ENCODE measurements around the gene KCNJ9.

KCNJ9 gene

DNA sequence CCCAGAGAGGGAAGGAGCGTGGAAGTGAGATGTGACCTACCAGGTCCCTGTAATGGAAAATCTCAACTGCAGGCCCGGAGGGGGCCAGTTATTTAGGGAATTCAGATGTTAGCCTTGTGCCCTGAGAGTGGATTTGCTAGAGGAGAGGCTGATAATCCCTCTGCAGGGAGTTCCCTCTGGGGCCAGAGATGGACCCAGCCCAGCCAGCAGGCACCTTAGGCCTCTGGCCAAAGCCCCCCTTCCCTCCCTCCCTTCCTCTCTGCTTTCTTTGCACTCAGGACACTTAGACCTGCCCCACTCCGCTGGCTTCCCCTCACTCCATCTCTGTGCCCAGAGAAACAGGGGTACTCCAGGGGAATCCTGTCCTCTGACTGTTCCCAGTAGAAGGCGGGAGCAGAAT is 32.7 kb downstream of the KCNJ9 start:
- ChIA-PET POLR2A (no interaction called here), CTCF (interaction anchor here (0.6 to 1.3 kb wide), 2 partner anchors 17 to 138 kb away, joined by 3 read pairs; no protein-coding TSS in a partner anchor)
- TF ChIP-seq BHLHE40 (IDR thresholded peaks at IDR 0.05; ENCODE audit: borderline replicate concordance), result no peak
- TF ChIP-seq ARNT (IDR thresholded peaks at IDR 0.05), result no peak
- TF ChIP-seq FOXA1 (IDR thresholded peaks at IDR 0.05), result no peak
- TF ChIP-seq ZNF384 (IDR thresholded peaks at IDR 0.05), result no peak
- TF ChIP-seq TARDBP (IDR thresholded peaks at IDR 0.05), result no peak
- TF ChIP-seq CTBP1 (IDR thresholded peaks at IDR 0.05; ENCODE audit: borderline replicate concordance), result no peak
- DNase-seq (ENCODE audit: extremely low spot score), result no peak

- ChIA-PET CTCF (no interaction called here), POLR2A (no interaction called here)
- TF ChIP-seq FOXM1 (IDR thresholded peaks at IDR 0.05; ENCODE audit: borderline replicate concordance) (no peak), SUZ12 (IDR thresholded peaks at IDR 0.05) (no peak), TARDBP (IDR thresholded peaks at IDR 0.05) (no peak), ARNT (IDR thresholded peaks at IDR 0.05) (no peak), BHLHE40 (IDR thresholded peaks at IDR 0.05; ENCODE audit: borderline replicate concordance) (no peak)
- no peak for DNase-seq (ENCODE audit: extremely low spot score)
These were observed 34.4 kb downstream of the KCNJ9 start, which contains the start of gene ATP1A2 for GRCh38 chr1:160115545-160116282. ATP1A2 (plus strand) TSS chr1:160115759; CDS start chr1:160115862, 103 bp downstream.

- POLR2A ChIA-PET, result no interaction called here
- DNase-seq (ENCODE audit: extremely low spot score), result no peak
- TF ChIP-seq CTBP1 (IDR thresholded peaks at IDR 0.05; ENCODE audit: borderline replicate concordance) (no peak), HDGF (IDR thresholded peaks at IDR 0.05; ENCODE audit: borderline replicate concordance) (no peak), FOXA1 (IDR thresholded peaks at IDR 0.05) (no peak), ARNT (IDR thresholded peaks at IDR 0.05) (no peak)
- CTCF ChIA-PET, result interaction anchor here (0.9 to 1.3 kb wide), 2 partner anchors 70 to 136 kb away, joined by 3 read pairs; no protein-coding TSS in a partner anchor
These were observed 35.2 kb downstream of the KCNJ9 start for GRCh38 chr1:160116283-160117147.

- ChIA-PET CTCF (interaction anchor here (0.9 to 1.3 kb wide), 2 partner anchors 71 to 135 kb away, joined by 3 read pairs; no protein-coding TSS in a partner anchor), POLR2A (no interaction called here)
- no peak for DNase-seq (ENCODE audit: extremely low spot score)
- no peak for TF ChIP-seq FOXK2 (IDR thresholded peaks at IDR 0.05)
- no peak for TF ChIP-seq BHLHE40 (IDR thresholded peaks at IDR 0.05; ENCODE audit: borderline replicate concordance)
- no peak for TF ChIP-seq SUZ12 (IDR thresholded peaks at IDR 0.05)
- no peak for TF ChIP-seq HDGF (IDR thresholded peaks at IDR 0.05; ENCODE audit: borderline replicate concordance)
- no peak for TF ChIP-seq SP1 (IDR thresholded peaks at IDR 0.05)
- no peak for TF ChIP-seq FOXM1 (IDR thresholded peaks at IDR 0.05; ENCODE audit: borderline replicate concordance)
- TF ChIP-seq FOXA1 (IDR thresholded peaks at IDR 0.05), result no peak
- no peak for TF ChIP-seq TARDBP (IDR thresholded peaks at IDR 0.05)
- no peak for TF ChIP-seq LEF1 (IDR thresholded peaks at IDR 0.05; ENCODE audit: borderline replicate concordance)
These were observed 36.0 kb downstream of the KCNJ9 start for GRCh38 chr1:160117300-160117699.

DNA sequence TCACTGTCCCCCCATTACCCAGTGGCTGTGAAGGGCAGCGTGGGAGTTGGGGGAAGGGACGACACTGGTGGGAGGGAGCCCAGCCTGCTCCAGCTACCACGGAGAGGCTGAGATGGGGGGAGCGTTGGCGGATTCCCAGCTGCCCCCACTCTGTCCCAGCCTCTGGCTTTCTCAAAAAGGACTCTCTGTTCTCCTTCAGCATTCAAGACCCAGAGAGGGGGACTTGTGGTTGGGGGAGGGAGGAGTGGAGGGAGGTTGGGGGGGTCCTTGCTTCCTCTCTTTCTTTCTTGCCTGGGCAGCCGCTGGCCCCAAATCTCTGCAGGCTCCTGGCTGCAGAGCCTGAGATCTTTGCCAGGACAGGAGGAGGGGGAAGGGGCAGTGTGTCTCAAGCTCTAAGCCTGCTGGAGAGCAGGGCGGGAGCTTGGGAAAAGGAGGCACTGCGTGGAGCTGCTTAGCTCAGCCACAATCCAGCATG is 36.4 kb downstream of the KCNJ9 start:
- TF ChIP-seq FOXM1 (IDR thresholded peaks at IDR 0.05; ENCODE audit: borderline replicate concordance), result no peak
- TF ChIP-seq BHLHE40 (IDR thresholded peaks at IDR 0.05; ENCODE audit: borderline replicate concordance), result no peak
- TF ChIP-seq FOXK2 (IDR thresholded peaks at IDR 0.05), result no peak
- TF ChIP-seq SUZ12 (IDR thresholded peaks at IDR 0.05), result no peak
- TF ChIP-seq FOXA1 (IDR thresholded peaks at IDR 0.05), result no peak
- no peak for TF ChIP-seq HDGF (IDR thresholded peaks at IDR 0.05; ENCODE audit: borderline replicate concordance)
- no peak for TF ChIP-seq ELF4 (IDR thresholded peaks at IDR 0.05)
- TF ChIP-seq NFRKB (IDR thresholded peaks at IDR 0.05), result no peak
- TF ChIP-seq LEF1 (IDR thresholded peaks at IDR 0.05; ENCODE audit: borderline replicate concordance), result no peak
- TF ChIP-seq TARDBP (IDR thresholded peaks at IDR 0.05), result no peak
- TF ChIP-seq SP1 (IDR thresholded peaks at IDR 0.05), result no peak
- no peak for TF ChIP-seq PKNOX1 (IDR thresholded peaks at IDR 0.05)
- no peak for TF ChIP-seq CTBP1 (IDR thresholded peaks at IDR 0.05; ENCODE audit: borderline replicate concordance)
- TF ChIP-seq ZNF384 (IDR thresholded peaks at IDR 0.05), result no peak
- no peak for TF ChIP-seq L3MBTL2 (conservative IDR thresholded peaks at IDR 0.05)
- TF ChIP-seq ARNT (IDR thresholded peaks at IDR 0.05), result no peak
- ChIA-PET CTCF (interaction anchor here (0.9 to 1.3 kb wide), 2 partner anchors 72 to 134 kb away, joined by 3 read pairs; no protein-coding TSS in a partner anchor), POLR2A (no interaction called here)
- DNase-seq (ENCODE audit: extremely low spot score), result no peak

- POLR2A ChIA-PET, result no interaction called here
- no peak for DNase-seq (ENCODE audit: extremely low spot score)
- CTCF ChIA-PET, result no interaction called here
- TF ChIP-seq FOXK2 (IDR thresholded peaks at IDR 0.05) (no peak), ZNF384 (IDR thresholded peaks at IDR 0.05) (no peak), CTBP1 (IDR thresholded peaks at IDR 0.05; ENCODE audit: borderline replicate concordance) (no peak)
These were observed 37.6 kb downstream of the KCNJ9 start for GRCh38 chr1:160118928-160119327.

- no peak for DNase-seq (ENCODE audit: extremely low spot score)
- ChIA-PET POLR2A (no interaction called here), CTCF (no interaction called here)
- TF ChIP-seq L3MBTL2 (conservative IDR thresholded peaks at IDR 0.05), result no peak
- no peak for TF ChIP-seq SP1 (IDR thresholded peaks at IDR 0.05)
- TF ChIP-seq ARNT (IDR thresholded peaks at IDR 0.05), result no peak
- TF ChIP-seq PKNOX1 (IDR thresholded peaks at IDR 0.05), result no peak
- no peak for TF ChIP-seq FOXM1 (IDR thresholded peaks at IDR 0.05; ENCODE audit: borderline replicate concordance)
- no peak for TF ChIP-seq FOXK2 (IDR thresholded peaks at IDR 0.05)
- TF ChIP-seq NFRKB (IDR thresholded peaks at IDR 0.05), result no peak
- TF ChIP-seq TARDBP (IDR thresholded peaks at IDR 0.05), result no peak
- TF ChIP-seq ZNF384 (IDR thresholded peaks at IDR 0.05), result no peak
- TF ChIP-seq CTBP1 (IDR thresholded peaks at IDR 0.05; ENCODE audit: borderline replicate concordance), result no peak
- no peak for TF ChIP-seq ELF4 (IDR thresholded peaks at IDR 0.05)
- TF ChIP-seq SUZ12 (IDR thresholded peaks at IDR 0.05), result no peak
- TF ChIP-seq HDGF (IDR thresholded peaks at IDR 0.05; ENCODE audit: borderline replicate concordance), result no peak
- TF ChIP-seq FOXA1 (IDR thresholded peaks at IDR 0.05), result no peak
- TF ChIP-seq BHLHE40 (IDR thresholded peaks at IDR 0.05; ENCODE audit: borderline replicate concordance), result no peak
- no peak for TF ChIP-seq LEF1 (IDR thresholded peaks at IDR 0.05; ENCODE audit: borderline replicate concordance)
These were observed 39.5 kb downstream of the KCNJ9 start for GRCh38 chr1:160120797-160121196.

All from HEK293T (cell line).